ENCODE measurements around the gene FAM219A. TPM values are rescaled to one million over a fixed set of nuclear protein-coding genes. Genes with fewer than 3 reads are reported as not detected.

Gene FAM219A
- total RNA-seq, 3 donors from 2014 or later: 8.2 to 9.2 (median 9.0) TPM

GRCh38 chr9:34374339-34374738 lies 84.0 kb downstream of the FAM219A start:
- H3K36me3 ChIP-seq: no peaks in the 10 kb centered on the region
- H3K27me3 ChIP-seq: no peaks in the 10 kb centered on the region
- H3K27ac ChIP-seq: peak overlapping the region in 1 of 2 donors; percentile 80
- peaks cover 0 to 5% of the 10 kb centered on the region in 2 donors for H3K4me1 ChIP-seq
- no peaks in the 10 kb centered on the region for H3K9me3 ChIP-seq
- no peak overlapping the region for H3K4me3 ChIP-seq
- intact Hi-C loops (cut with DNase I; ENCODE audit: low total_unique reads): no loop called here
- no peak for DNase-seq (ENCODE audit: low spot score in 2 of 2)
- TF ChIP-seq POLR2AphosphoS5 (IDR thresholded peaks at IDR 0.05): no peak
- no peak for TF ChIP-seq POLR2A (IDR thresholded peaks at IDR 0.05)
- TF ChIP-seq CTCF (IDR thresholded peaks at IDR 0.05): no peak

DNA sequence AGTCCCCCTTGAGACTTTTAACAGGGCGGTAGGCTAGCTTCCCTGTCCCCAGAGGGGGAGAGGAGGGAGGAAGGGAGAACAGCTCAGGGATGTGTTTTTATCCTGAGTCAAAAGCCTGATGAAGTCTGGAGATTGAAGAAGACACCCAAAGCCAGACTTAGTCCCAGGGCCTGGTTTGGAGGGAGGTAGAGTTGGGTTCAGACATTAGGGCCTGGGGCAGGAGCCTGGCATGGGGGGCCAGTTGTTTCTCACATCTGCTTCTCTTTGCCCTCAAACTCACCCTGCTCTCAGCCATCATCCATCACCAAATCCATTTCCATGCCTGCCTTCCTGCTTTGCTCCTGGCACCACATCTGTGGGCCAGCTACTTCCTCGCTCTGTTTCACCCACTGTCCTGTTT lies 84.6 kb downstream of the FAM219A start:
- peak overlapping the region in 1 of 2 donors; percentile 62 for H3K27ac ChIP-seq
- peaks cover 0 to 5% of the 10 kb centered on the region in 2 donors for H3K4me1 ChIP-seq
- DNase-seq (ENCODE audit: low spot score in 2 of 2): no peak
- no peaks in the 10 kb centered on the region for H3K36me3 ChIP-seq
- TF ChIP-seq POLR2A (IDR thresholded peaks at IDR 0.05) (no peak), CTCF (IDR thresholded peaks at IDR 0.05) (no peak), POLR2AphosphoS5 (IDR thresholded peaks at IDR 0.05) (no peak)
- no peaks in the 10 kb centered on the region for H3K9me3 ChIP-seq
- no peaks in the 10 kb centered on the region for H3K27me3 ChIP-seq
- H3K4me3 ChIP-seq: no peak overlapping the region
- intact Hi-C loops (cut with DNase I; ENCODE audit: low total_unique reads): no loop called here

- Histone ChIP-seq H3K27ac (peak overlapping the region; percentile 62 to 77), H3K9me3 (no peaks in the 10 kb centered on the region), H3K4me1 (peaks cover 0 to 5% of the 10 kb centered on the region in 2 donors), H3K4me3 (peak overlapping the region in 2 of 3 donors; percentile 15 to 53), H3K27me3 (no peaks in the 10 kb centered on the region), H3K36me3 (no peaks in the 10 kb centered on the region)
- intact Hi-C loops (cut with DNase I; ENCODE audit: low total_unique reads): no loop called here
- peak; percentile 75 to 88 for DNase-seq (ENCODE audit: low spot score in 2 of 2)
- TF ChIP-seq POLR2A (IDR thresholded peaks at IDR 0.05): no peak
- TF ChIP-seq POLR2AphosphoS5 (IDR thresholded peaks at IDR 0.05): peak in 2 of 3 donors; percentile 30 to 55
- peak in 2 of 3 donors; percentile 38 to 52 for TF ChIP-seq CTCF (IDR thresholded peaks at IDR 0.05)
Measured at GRCh38 chr9:34372467-34373011, 85.8 kb downstream of the FAM219A start.

- no peaks in the 10 kb centered on the region for H3K36me3 ChIP-seq
- no peaks in the 10 kb centered on the region for H3K9me3 ChIP-seq
- no peak for DNase-seq (ENCODE audit: low spot score in 2 of 2)
- intact Hi-C loops (cut with DNase I; ENCODE audit: low total_unique reads): no loop called here
- H3K27me3 ChIP-seq: no peaks in the 10 kb centered on the region
- no peak for TF ChIP-seq CTCF (IDR thresholded peaks at IDR 0.05)
- no peak for TF ChIP-seq POLR2AphosphoS5 (IDR thresholded peaks at IDR 0.05)
- no peak for TF ChIP-seq POLR2A (IDR thresholded peaks at IDR 0.05)
- peaks cover 0 to 5% of the 10 kb centered on the region in 2 donors for H3K4me1 ChIP-seq
- peak overlapping the region; percentile 62 to 77 for H3K27ac ChIP-seq
- H3K4me3 ChIP-seq: peak overlapping the region in 2 of 3 donors; percentile 15 to 53
Measured at GRCh38 chr9:34371886-34372466, 86.4 kb downstream of the FAM219A start.

Data from breast epithelium (tissue), 4 donors.